ENCODE results near the gene COMT. TPM values are rescaled to one million over a fixed set of nuclear protein-coding genes. Genes with fewer than 3 reads are reported as not detected.

COMT gene
- total RNA-seq, 1 experiment from 2014 or later: 196 TPM

DNA sequence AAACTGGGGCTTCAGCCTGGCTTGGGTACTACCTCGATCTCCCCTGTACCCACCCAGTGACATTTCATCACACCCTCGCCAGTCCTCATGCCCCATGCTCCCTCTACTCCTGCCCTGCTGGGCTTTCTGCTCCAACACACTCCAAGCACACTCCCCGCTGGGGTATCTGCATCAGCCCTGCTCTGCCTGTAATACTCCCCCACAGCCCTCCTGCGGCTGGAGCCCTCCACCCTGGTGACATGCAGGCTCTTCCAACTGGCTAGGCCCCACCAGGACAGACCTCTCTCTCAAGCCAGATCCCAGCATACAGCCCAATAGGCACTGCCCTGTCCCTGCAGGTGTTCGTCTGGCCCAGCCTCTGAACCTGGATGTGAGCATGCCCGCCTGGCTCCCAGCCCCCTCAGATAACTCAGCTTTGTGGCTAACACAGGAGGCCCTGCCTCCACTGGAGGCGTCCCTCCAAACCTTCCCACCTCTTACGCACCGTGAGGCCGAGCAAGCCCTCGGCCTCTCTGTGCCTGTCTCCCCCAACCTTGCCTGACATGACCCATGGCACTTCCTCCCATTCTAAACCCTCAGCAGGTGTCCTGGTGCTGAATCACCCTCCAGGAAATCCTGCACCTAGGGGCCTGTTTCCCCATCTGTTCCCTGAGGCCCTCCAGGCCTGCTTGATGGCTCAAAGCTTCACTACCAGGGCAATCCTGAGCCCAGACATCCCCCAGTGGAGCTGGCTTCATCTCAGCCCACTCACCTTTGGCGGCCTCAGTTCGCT is 33.5 kb downstream of the COMT start:
- DNase-seq (ENCODE audit: unreplicated experiment): peak; percentile 65
- H3K36me3 Mint-ChIP-seq (ENCODE audit: insufficient read depth, unreplicated experiment): peaks cover 5% of the 10 kb centered on the region
- H3K4me1 Mint-ChIP-seq (ENCODE audit: insufficient read depth, unreplicated experiment): peaks cover 7% of the 10 kb centered on the region
- ChIA-PET POLR2A (interaction anchor here (0.8 kb wide), 1 partner anchor 9 kb away, joined by 5 read pairs; no protein-coding TSS in a partner anchor), CTCF (no interaction called here)
- intact Hi-C loops (cut with micrococcal nuclease): loop anchor here (10.0 kb wide), 1 partner anchor 140 kb away; the partner anchor contains the start of genes RANBP1 and TRMT2A
- H3K27me3 Mint-ChIP-seq (ENCODE audit: insufficient read depth, unreplicated experiment): no peaks in the 10 kb centered on the region
- no peaks in the 10 kb centered on the region for H3K9me3 Mint-ChIP-seq (ENCODE audit: unreplicated experiment)
- no peak overlapping the region for H3K4me3 Mint-ChIP-seq (ENCODE audit: unreplicated experiment)
- no peak overlapping the region for H3K27ac Mint-ChIP-seq (ENCODE audit: low read depth, unreplicated experiment)
- TF ChIP-seq, protein P1, sequence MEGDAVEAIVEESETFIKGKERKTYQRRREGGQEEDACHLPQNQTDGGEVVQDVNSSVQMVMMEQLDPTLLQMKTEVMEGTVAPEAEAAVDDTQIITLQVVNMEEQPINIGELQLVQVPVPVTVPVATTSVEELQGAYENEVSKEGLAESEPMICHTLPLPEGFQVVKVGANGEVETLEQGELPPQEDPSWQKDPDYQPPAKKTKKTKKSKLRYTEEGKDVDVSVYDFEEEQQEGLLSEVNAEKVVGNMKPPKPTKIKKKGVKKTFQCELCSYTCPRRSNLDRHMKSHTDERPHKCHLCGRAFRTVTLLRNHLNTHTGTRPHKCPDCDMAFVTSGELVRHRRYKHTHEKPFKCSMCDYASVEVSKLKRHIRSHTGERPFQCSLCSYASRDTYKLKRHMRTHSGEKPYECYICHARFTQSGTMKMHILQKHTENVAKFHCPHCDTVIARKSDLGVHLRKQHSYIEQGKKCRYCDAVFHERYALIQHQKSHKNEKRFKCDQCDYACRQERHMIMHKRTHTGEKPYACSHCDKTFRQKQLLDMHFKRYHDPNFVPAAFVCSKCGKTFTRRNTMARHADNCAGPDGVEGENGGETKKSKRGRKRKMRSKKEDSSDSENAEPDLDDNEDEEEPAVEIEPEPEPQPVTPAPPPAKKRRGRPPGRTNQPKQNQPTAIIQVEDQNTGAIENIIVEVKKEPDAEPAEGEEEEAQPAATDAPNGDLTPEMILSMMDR (IDR thresholded peaks at IDR 0.05; ENCODE audit: unreplicated experiment): no peak
- BruUV-seq (replicated peaks): no TSS peak

DNA sequence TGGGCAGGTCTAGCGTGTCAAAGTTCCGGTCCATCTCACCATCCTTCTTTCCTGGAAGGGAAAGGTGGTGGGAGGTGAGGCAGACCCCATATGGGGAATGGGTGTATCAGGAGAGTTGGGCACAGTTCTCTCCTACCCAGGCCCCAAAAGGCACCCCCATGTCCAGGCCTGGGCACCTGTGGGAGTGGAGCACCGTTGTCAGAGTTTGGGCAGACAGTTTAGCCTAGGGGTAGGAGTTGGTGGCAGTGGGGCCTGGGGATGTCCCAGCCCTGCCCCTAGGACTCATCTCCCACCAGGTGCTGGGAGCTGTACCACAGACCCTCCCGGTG is 34.1 kb downstream of the COMT start:
- TF ChIP-seq, protein P1 (IDR thresholded peaks at IDR 0.05; ENCODE audit: unreplicated experiment): no peak
- DNase-seq (ENCODE audit: unreplicated experiment): no peak
- H3K4me3 Mint-ChIP-seq (ENCODE audit: unreplicated experiment): no peak overlapping the region
- no TSS peak for BruUV-seq (replicated peaks)
- H3K4me1 Mint-ChIP-seq (ENCODE audit: insufficient read depth, unreplicated experiment): peaks cover 7% of the 10 kb centered on the region
- no peak overlapping the region for H3K27ac Mint-ChIP-seq (ENCODE audit: low read depth, unreplicated experiment)
- H3K27me3 Mint-ChIP-seq (ENCODE audit: insufficient read depth, unreplicated experiment): no peaks in the 10 kb centered on the region
- peaks cover 5% of the 10 kb centered on the region for H3K36me3 Mint-ChIP-seq (ENCODE audit: insufficient read depth, unreplicated experiment)
- H3K9me3 Mint-ChIP-seq (ENCODE audit: unreplicated experiment): no peaks in the 10 kb centered on the region
- POLR2A ChIA-PET: no interaction called here
- intact Hi-C loops (cut with micrococcal nuclease): loop anchor here (10.0 kb wide), 1 partner anchor 139 kb away; the partner anchor contains the start of genes RANBP1 and TRMT2A
- CTCF ChIA-PET: no interaction called here

DNA sequence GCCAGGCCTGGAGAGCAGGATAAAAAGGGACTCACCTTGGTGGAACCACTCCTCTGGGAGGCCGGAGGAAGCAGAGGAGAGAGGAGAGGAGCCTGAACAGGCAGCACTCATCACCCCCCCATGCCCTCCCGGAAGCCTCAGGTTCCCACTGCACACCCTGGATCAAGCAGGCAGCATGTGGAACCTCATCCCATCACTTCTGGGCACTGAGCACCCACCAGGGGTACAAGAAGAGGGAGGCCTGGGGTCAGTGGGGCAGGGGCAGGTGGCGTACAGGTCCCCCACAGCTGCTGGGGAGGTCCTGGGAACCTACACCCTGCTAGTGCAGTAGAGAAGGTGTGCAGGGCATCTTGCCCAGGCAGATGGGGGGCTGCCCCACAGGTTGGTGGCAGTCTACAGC is 35.1 kb downstream of the COMT start:
- Mint-ChIP-seq H3K4me1 (ENCODE audit: insufficient read depth, unreplicated experiment) (peaks cover 7% of the 10 kb centered on the region), H3K9me3 (ENCODE audit: unreplicated experiment) (no peaks in the 10 kb centered on the region), H3K27me3 (ENCODE audit: insufficient read depth, unreplicated experiment) (no peaks in the 10 kb centered on the region), H3K27ac (ENCODE audit: low read depth, unreplicated experiment) (no peak overlapping the region), H3K4me3 (ENCODE audit: unreplicated experiment) (no peak overlapping the region), H3K36me3 (ENCODE audit: insufficient read depth, unreplicated experiment) (peaks cover 5% of the 10 kb centered on the region)
- ChIA-PET POLR2A (no interaction called here), CTCF (no interaction called here)
- no TSS peak for BruUV-seq (replicated peaks)
- TF ChIP-seq, protein P1 (IDR thresholded peaks at IDR 0.05; ENCODE audit: unreplicated experiment): no peak
- DNase-seq (ENCODE audit: unreplicated experiment): no peak
- intact Hi-C loops (cut with micrococcal nuclease): loop anchor here (10.0 kb wide), 1 partner anchor 138 kb away; the partner anchor contains the start of genes RANBP1 and TRMT2A

DNA sequence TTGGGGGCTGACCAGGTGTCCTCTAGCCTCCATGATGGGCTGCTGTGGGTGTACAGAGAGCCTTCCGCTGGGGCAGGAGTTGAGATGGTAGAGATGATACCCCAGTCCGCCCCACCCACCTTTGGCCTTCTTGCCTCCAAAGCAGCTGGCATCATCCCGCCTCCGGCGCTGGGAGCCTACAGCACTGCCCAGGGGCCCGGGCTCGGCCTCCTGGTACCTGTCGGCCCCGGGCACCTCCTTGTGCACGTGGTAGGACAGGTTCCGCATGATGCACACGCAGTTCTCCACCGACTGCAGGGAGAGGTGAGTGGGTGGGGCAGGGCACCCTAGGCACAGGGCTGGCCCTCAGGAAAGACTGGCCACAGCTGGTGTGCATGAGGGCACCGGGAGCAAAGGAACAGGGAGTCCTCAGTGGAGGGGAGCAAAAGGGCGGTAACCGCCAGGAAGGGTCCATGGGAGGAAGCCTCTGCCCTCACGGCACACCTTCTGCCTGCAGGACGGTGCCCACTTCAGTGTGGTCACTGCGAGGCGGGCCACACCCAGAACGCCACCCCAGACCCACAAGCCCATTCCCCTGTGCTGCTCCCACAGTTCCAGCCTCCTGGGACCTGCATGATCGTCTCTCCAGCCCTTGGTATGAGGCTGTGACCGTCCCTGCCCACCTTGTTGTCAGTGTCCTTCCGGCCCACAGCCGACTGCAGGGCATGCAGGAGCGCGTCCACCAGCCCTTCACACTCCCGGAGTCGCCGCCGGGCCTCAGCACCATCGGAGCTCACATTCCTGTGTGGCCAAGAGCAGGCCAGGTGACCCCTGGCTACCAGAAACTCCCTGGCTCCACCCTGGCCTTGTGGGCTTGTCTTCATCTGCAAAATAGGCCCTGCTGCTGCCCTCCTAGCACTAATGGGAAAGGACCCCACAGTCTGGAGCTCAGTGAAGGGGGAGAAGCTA is 36.0 kb downstream of the COMT start:
- TF ChIP-seq, protein P1 (IDR thresholded peaks at IDR 0.05; ENCODE audit: unreplicated experiment): no peak
- Mint-ChIP-seq H3K4me1 (ENCODE audit: insufficient read depth, unreplicated experiment) (peaks cover 7% of the 10 kb centered on the region), H3K36me3 (ENCODE audit: insufficient read depth, unreplicated experiment) (peaks cover 5% of the 10 kb centered on the region), H3K9me3 (ENCODE audit: unreplicated experiment) (no peaks in the 10 kb centered on the region), H3K27me3 (ENCODE audit: insufficient read depth, unreplicated experiment) (no peaks in the 10 kb centered on the region), H3K4me3 (ENCODE audit: unreplicated experiment) (no peak overlapping the region), H3K27ac (ENCODE audit: low read depth, unreplicated experiment) (no peak overlapping the region)
- POLR2A ChIA-PET: no interaction called here
- DNase-seq (ENCODE audit: unreplicated experiment): no peak
- BruUV-seq (replicated peaks): no TSS peak
- intact Hi-C loops (cut with micrococcal nuclease): loop anchor here (10.0 kb wide), 1 partner anchor 137 kb away; the partner anchor contains the start of genes RANBP1 and TRMT2A
- CTCF ChIA-PET: interaction anchor here (1.2 kb wide), 1 partner anchor 35 kb away, joined by 3 read pairs; no protein-coding TSS in a partner anchor

Data from MCF 10A (cell line).